Coronary artery (tissue), 2 donors: ENCODE results near the gene TMCC1.

Source experiments
- DNase-seq: peaks from one replicate; pipeline ENCODE4 v3.0.0-alpha.2; 2017; ENCODE audit warnings: low spot score
- H3K27ac ChIP-seq, 2 donors: fragments of 200-600 bp; sonication (generic); one replicate each; pipeline ENCODE4 v1.5.1; 2016 to 2019
- H3K4me3 ChIP-seq: fragments of 200-600 bp; sonication (generic); 2 replicates; pipeline ENCODE4 v1.5.1; 2016; ENCODE audit warnings: mild to moderate bottlenecking, moderate library complexity
- CTCF ChIP-seq: fragments of 200-600 bp; sonication (generic); IDR thresholded peaks from one replicate; pipeline ENCODE4 v1.5.1; 2019; ENCODE audit warnings: antibody characterized with exemption

TMCC1 gene

GRCh38 chr3:129663930-129664646 lies 229.4 kb downstream of the TMCC1 start:
- Histone ChIP-seq H3K4me3 (no peak overlapping the region), H3K27ac (peak overlapping the region in 1 of 2 donors; percentile 20)
- DNase-seq = no peak
- TF ChIP-seq CTCF = no peak

GRCh38 chr3:129663045-129663446 lies 230.5 kb downstream of the TMCC1 start:
- no peak for DNase-seq
- TF ChIP-seq CTCF = no peak
- no peak overlapping the region for H3K4me3 ChIP-seq
- no peak overlapping the region for H3K27ac ChIP-seq

GRCh38 chr3:129662191-129662608 lies 231.3 kb downstream of the TMCC1 start:
- no peak for TF ChIP-seq CTCF
- DNase-seq = no peak
- Histone ChIP-seq H3K27ac (no peak overlapping the region), H3K4me3 (no peak overlapping the region)

GRCh38 chr3:129661766-129662165 lies 231.7 kb downstream of the TMCC1 start:
- no peak for TF ChIP-seq CTCF
- no peak overlapping the region for H3K27ac ChIP-seq

GRCh38 chr3:129658110-129658843 lies 235.2 kb downstream of the TMCC1 start:
- no peak for DNase-seq
- peak overlapping the region in 1 of 2 donors; percentile 0 for H3K27ac ChIP-seq
- no peak for TF ChIP-seq CTCF
- H3K4me3 ChIP-seq = no peak overlapping the region

More at GRCh38 chr3:129661766-129662165, 231.7 kb downstream of the TMCC1 start:
- no peak overlapping the region for H3K4me3 ChIP-seq
- DNase-seq = no peak

- TF ChIP-seq CTCF = no peak
- Histone ChIP-seq H3K27ac (peak overlapping the region in 1 of 2 donors; percentile 0), H3K4me3 (no peak overlapping the region)
- DNase-seq = no peak
Measured at GRCh38 chr3:129657261-129658046, 236.1 kb downstream of the TMCC1 start.
